Endothelial cell of umbilical vein (primary cell): ENCODE measurements around the gene HOXC9. TPM values are rescaled to one million over a fixed set of nuclear protein-coding genes. Genes with fewer than 3 reads are reported as not detected.

Experiments used
- BruUV-seq: library from RNA; stranded (reverse); fragments of 400-500 nt; replicated peaks from 2 replicates; lab custom pipeline; 2021; lab: Mats Ljungman, UMichigan
- CTCF ChIA-PET: fragments of 300-600, 350-600 bp; sonication (Branson Sonifier 250); formaldehyde crosslinking; loops from one replicate; lab custom pipeline; 2021; ENCODE audit warnings: antibody characterized with exemption, inconsistent platforms; lab: Charles Lee
- POLR2A ChIA-PET: fragments of 300-600, 350-600 bp; sonication (Branson Sonifier 250); formaldehyde crosslinking; loops from one replicate; lab custom pipeline; 2021; ENCODE audit warnings: antibody characterized with exemption, inconsistent platforms; lab: Charles Lee
- DNase-seq: peaks from one replicate; pipeline ENCODE4 v3.0.0-alpha.2; 2011; ENCODE audit warnings: low read depth, low spot score
- FAIRE-seq: peaks from 2 replicates; lab custom pipeline; 2011; peaks lifted over from hg19 to GRCh38; lab: Jason Lieb, UNC
- H2AFZ ChIP-seq: 2 replicates; pipeline ENCODE4 v1.6.0; 2012; ENCODE audit warnings: low read depth, low read length, control low read depth, inconsistent platforms
- H3K27ac ChIP-seq: 2 replicates; pipeline ENCODE4 v1.5.1; 2011; ENCODE audit warnings: low read depth, mild to moderate bottlenecking, control low read depth, low read length, moderate library complexity; ENCODE audit not compliant: insufficient read depth
- H3K27me3 ChIP-seq, 2 experiments: 2 replicates each; pipeline versions ENCODE4 v1.6.0 to v1.6.1; 2011; ENCODE audit warnings: low read length in 2 of 2, mixed read lengths in 1 of 2; ENCODE audit not compliant: control insufficient read depth in 2 of 2, insufficient read depth in 2 of 2
- H3K36me3 ChIP-seq, 2 experiments: 2 replicates in 1 of 2; 3 replicates in 1 of 2; pipeline ENCODE4 v1.5.1; 2011; ENCODE audit warnings: low read length in 2 of 2, mild to moderate bottlenecking in 1 of 2, moderate library complexity in 1 of 2; ENCODE audit not compliant: control insufficient read depth in 2 of 2, insufficient read depth in 2 of 2; ENCODE audit errors: extremely low read depth in 1 of 2
- H3K4me1 ChIP-seq: 3 replicates; pipeline ENCODE4 v1.5.1; 2011; ENCODE audit warnings: mild to moderate bottlenecking, low read length; ENCODE audit not compliant: control insufficient read depth, insufficient read depth; ENCODE audit errors: extremely low read depth
- H3K4me2 ChIP-seq: 2 replicates; pipeline ENCODE4 v1.6.1; 2011; ENCODE audit warnings: low read length, control low read depth, mixed read lengths; ENCODE audit not compliant: insufficient read depth
- H3K4me3 ChIP-seq, 3 experiments: fragments of 200-600 bp in 1 of 3; sonication (generic), shearing (Covaris generic) in 1 of 3; replicated peaks in 1 of 3; 2 replicates each; pipeline ENCODE4 v1.5.1; 2011 to 2016; ENCODE audit warnings: control low read depth in 3 of 3, low read length in 3 of 3, mild to moderate bottlenecking in 2 of 3, inconsistent platforms in 1 of 3, low read depth in 1 of 3, moderate library complexity in 1 of 3; ENCODE audit not compliant: insufficient read depth in 1 of 3
- H3K79me2 ChIP-seq: 2 replicates; pipeline ENCODE4 v1.6.0; 2012; ENCODE audit warnings: low read length, inconsistent platforms; ENCODE audit not compliant: control insufficient read depth, insufficient read depth
- H3K9ac ChIP-seq: replicated peaks from 2 replicates; pipeline ENCODE3; 2011; ENCODE audit warnings: low read length, control low read depth; ENCODE audit not compliant: insufficient read depth; ENCODE audit errors: extremely low read depth
- H3K9me1 ChIP-seq: replicated peaks from 3 replicates; pipeline ENCODE4 v1.6.0; 2011; ENCODE audit warnings: mild to moderate bottlenecking, low read length; ENCODE audit not compliant: control insufficient read depth, insufficient read depth; ENCODE audit errors: extremely low read depth
- H3K9me3 ChIP-seq: replicated peaks from 2 replicates; pipeline ENCODE4 v1.5.1; 2012; ENCODE audit warnings: low read length, inconsistent platforms; ENCODE audit not compliant: control insufficient read depth, insufficient read depth
- H4K20me1 ChIP-seq: replicated peaks from 2 replicates; pipeline ENCODE3; 2011; ENCODE audit warnings: mild to moderate bottlenecking, low read length; ENCODE audit not compliant: control insufficient read depth, insufficient read depth; ENCODE audit errors: extremely low read depth
- CTCF ChIP-seq, 2 donors: IDR thresholded peaks; 1 replicate in 1 of 2; 2 replicates in 1 of 2; pipeline ENCODE4 v1.5.1; 2011; ENCODE audit warnings: low read length in 2 of 2, mild to moderate bottlenecking in 2 of 2, moderate library complexity in 2 of 2, control low read depth in 1 of 2, inconsistent platforms in 1 of 2, low read depth in 1 of 2; ENCODE audit not compliant: insufficient read depth in 1 of 2; ENCODE audit errors: extremely low read depth in 1 of 2
- EZH2 ChIP-seq: IDR thresholded peaks from 2 replicates; pipeline ENCODE4 v1.6.1; 2012; ENCODE audit warnings: borderline replicate concordance, low read depth, mild to moderate bottlenecking, moderate library complexity, low read length, inconsistent platforms; ENCODE audit not compliant: severe bottlenecking
- FOS ChIP-seq: IDR thresholded peaks from 2 replicates; pipeline ENCODE4 v1.6.1; 2011; ENCODE audit warnings: mild to moderate bottlenecking, low read length, moderate library complexity, borderline replicate concordance; ENCODE audit not compliant: insufficient read depth
- GATA2 ChIP-seq: IDR thresholded peaks from 2 replicates; pipeline ENCODE4 v1.7.0; 2011; ENCODE audit warnings: low read depth, mild to moderate bottlenecking, moderate library complexity, mixed read lengths, low read length; ENCODE audit not compliant: insufficient read length, insufficient read depth
- JUN ChIP-seq: IDR thresholded peaks from 2 replicates; pipeline ENCODE4 v1.6.1; 2011; ENCODE audit warnings: borderline replicate concordance, low read depth; ENCODE audit not compliant: insufficient read length, insufficient read depth
- MAX ChIP-seq: IDR thresholded peaks from 2 replicates; pipeline ENCODE4 v1.6.1; 2011; ENCODE audit not compliant: insufficient read depth, insufficient read length
- MYC ChIP-seq: IDR thresholded peaks from one replicate; pipeline ENCODE4 v1.6.1; 2011; ENCODE audit warnings: mild to moderate bottlenecking, low read depth, low read length
- POLR2A ChIP-seq: IDR thresholded peaks from 2 replicates; pipeline ENCODE4 v1.6.1; 2012; ENCODE audit warnings: low read depth, mild to moderate bottlenecking, control low read depth, low read length
- POLR2AphosphoS5 ChIP-seq: IDR thresholded peaks from 2 replicates; pipeline ENCODE4 v1.6.1; 2012; ENCODE audit warnings: low read depth, mild to moderate bottlenecking, control low read depth, low read length, moderate library complexity; ENCODE audit not compliant: insufficient read depth
- dilution Hi-C: fragments of 300-500 bp; cut with MboI; formaldehyde crosslinking; loops from one replicate; pipeline ENCODE4 v1.15.0; 2019; ENCODE audit warnings: low sequenced_read_pairs; ENCODE audit not compliant: extremely low pct_ligation_motif_present
- intact Hi-C: fragments of 100-400 bp; cut with micrococcal nuclease; formaldehyde crosslinking; loops from one replicate; pipeline ENCODE4 v1.10.0; 2022
- polyA plus RNA-seq, 4 experiments: library from polyadenylated mRNA; depleted of rRNA in 3 of 4; stranded (reverse) in 3 of 4; unstranded in 1 of 4; fragments of >200 nt; gene quantifications; 2 replicates each; pipeline versions ENCODE4 v1.2.1 to v1.2.3, GENCODE V29; 2011 to 2012; ENCODE audit warnings: missing spikeins in 1 of 4
- total RNA-seq: library from RNA; stranded (reverse); gene quantifications from 2 replicates; pipeline ENCODE4 v1.2.3, GENCODE V29; 2021

HOXC9 gene
- total and polyA plus RNA-seq, 2 donors (not counting 3 experiments of a cell fraction or from before 2014, with no cell fraction given): 0.40 to 0.58 TPM

GRCh38 chr12:54048406-54049093 is 48.6 kb downstream of the HOXC9 start:
- DNase-seq: no peak
- intact Hi-C loops (no loop called here), dilution Hi-C loops (no loop called here)
- Histone ChIP-seq H3K36me3 (no peaks in the 10 kb centered on the region), H2AFZ (no peak overlapping the region), H3K9me3 (no peaks in the 10 kb centered on the region), H3K27me3 (peaks cover 83 to 98% of the 10 kb centered on the region in 2 experiments), H3K9ac (no peak overlapping the region), H3K9me1 (no peaks in the 10 kb centered on the region), H4K20me1 (no peaks in the 10 kb centered on the region), H3K4me3 (no peak overlapping the region), H3K79me2 (no peaks in the 10 kb centered on the region), H3K27ac (no peak overlapping the region), H3K4me1 (no peaks in the 10 kb centered on the region), H3K4me2 (no peak overlapping the region)
- CTCF ChIA-PET: no interaction called here
- BruUV-seq: no TSS peak
- POLR2A ChIA-PET: no interaction called here
- no peak for FAIRE-seq
- TF ChIP-seq EZH2 (no peak), POLR2A (no peak), MYC (no peak), POLR2AphosphoS5 (no peak), GATA2 (no peak), MAX (no peak), JUN (no peak), CTCF (IDR thresholded peaks at IDR 0.05; ENCODE audit: extremely low read depth in 1 of 2, insufficient read depth in 1 of 2, low read depth in 1 of 2, low read length in 2 of 2) (no peak), FOS (no peak)
